ENCODE measurements around the gene SLC44A3. TPM values are rescaled to one million over a fixed set of nuclear protein-coding genes. Genes with fewer than 3 reads are reported as not detected.

SLC44A3 gene, protein sequence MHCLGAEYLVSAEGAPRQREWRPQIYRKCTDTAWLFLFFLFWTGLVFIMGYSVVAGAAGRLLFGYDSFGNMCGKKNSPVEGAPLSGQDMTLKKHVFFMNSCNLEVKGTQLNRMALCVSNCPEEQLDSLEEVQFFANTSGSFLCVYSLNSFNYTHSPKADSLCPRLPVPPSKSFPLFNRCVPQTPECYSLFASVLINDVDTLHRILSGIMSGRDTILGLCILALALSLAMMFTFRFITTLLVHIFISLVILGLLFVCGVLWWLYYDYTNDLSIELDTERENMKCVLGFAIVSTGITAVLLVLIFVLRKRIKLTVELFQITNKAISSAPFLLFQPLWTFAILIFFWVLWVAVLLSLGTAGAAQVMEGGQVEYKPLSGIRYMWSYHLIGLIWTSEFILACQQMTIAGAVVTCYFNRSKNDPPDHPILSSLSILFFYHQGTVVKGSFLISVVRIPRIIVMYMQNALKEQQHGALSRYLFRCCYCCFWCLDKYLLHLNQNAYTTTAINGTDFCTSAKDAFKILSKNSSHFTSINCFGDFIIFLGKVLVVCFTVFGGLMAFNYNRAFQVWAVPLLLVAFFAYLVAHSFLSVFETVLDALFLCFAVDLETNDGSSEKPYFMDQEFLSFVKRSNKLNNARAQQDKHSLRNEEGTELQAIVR
- total RNA-seq: 2.6 and 13.1 TPM in 2 replicates

DNA sequence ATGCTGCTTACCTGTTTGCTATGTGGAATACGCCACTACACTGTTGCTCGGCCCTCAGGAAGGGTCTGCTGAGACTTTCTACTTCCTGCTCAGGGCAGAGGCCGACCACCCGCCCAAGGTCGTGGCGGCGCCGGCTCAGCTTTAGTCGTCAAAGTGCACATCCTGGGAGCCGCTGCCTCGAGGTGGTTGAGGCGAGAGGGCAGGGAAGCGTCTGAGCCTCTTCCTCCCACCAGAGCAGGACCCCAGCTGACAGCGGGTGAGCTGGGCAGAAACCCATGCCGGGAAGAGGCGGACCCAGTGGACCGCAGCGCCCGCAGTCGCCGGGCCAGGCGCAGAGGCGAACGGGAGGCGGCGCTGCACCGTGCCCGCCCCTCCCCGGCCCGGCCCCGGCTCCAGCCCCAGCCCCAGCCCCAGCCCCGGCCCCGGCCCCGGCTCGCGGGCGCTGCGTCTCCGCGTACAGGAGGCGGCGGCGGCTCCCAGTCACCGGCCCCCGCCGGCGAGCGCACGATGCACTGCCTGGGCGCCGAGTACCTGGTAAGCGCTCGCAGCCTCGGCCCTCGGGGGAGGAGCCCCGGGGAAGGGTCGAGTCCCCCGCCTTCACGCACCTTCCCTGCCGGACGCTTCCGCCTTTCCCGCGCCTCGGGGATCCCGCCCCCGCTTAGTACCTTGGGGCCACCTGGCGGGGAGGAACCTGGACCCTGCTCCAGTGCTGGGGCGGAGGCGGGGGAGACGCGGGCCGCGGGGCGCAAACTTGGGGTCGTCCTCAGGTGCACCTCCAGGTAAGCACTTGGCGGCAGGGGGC, at the start of gene SLC44A3:
Gene SLC44A3, plus strand, starts transcription at position 413 of the 802 bp plus-strand sequence. Its CDS starts 95 bp downstream, at position 508.

DNA sequence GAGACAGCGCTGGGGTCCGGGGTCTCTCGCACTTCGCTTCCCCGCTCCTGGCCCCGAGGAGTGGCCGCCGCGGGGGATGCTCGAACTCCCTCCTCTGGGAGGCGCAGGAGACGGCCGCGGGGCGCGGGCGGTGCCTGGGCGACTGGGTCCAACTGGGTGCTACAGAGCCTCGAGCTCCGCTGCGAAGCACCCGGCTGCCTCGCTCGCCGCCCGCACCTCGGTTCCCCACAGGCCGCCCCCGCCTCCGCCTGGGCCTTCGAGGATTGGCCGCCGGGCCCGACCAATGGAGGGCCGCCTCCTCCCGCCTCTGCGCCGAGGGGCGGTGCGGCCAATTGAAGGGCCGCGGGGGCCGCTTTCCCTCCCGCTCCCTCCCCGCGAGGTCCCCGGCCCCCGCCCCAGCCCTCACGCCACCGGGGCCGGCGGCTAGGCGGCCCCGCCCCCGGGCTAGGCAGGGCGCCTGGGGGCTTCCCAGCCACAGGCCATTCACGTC, 106.8 kb downstream of the SLC44A3 start, which contains the start of gene CNN3:
Gene CNN3, minus strand, starts transcription at position 196 of the 490 bp plus-strand sequence. CDS start 216 bp downstream, outside the sequence.

Other genes starting within 250 kb of the SLC44A3 start
- gene CNN3, start 106.8 kb downstream of the SLC44A3 start, total RNA-seq: 210 and 277 TPM in 2 replicates